ENCODE measurements around the gene RAP1GAP2. TPM values are rescaled to one million over a fixed set of nuclear protein-coding genes. Genes with fewer than 3 reads are reported as not detected.
A peak's percentile ranks its signal among the peaks of the same experiment; 100 is the strongest.

RAP1GAP2 gene
- total and polyA plus RNA-seq, 2 of the 8 experiments (the other 6 are each of a cell fraction or from before 2014, with no cell fraction given), result 24.0 to 63.8 TPM

GRCh38 chr17:3048727-3049471 lies 252.7 kb downstream of the RAP1GAP2 start:
- Histone ChIP-seq H3K23ac (ENCODE audit: insufficient read length) (no peak overlapping the region), H2BK12ac (ENCODE audit: low read depth, low read length) (no peak overlapping the region), H3K79me1 (ENCODE audit: low read depth, low read length) (no peaks in the 10 kb centered on the region), H4K5ac (ENCODE audit: insufficient read length, low read depth, low read length) (peak overlapping the region; percentile 84), H2AFZ (ENCODE audit: low read length) (peak overlapping the region; percentile 90), H2AK5ac (ENCODE audit: low read depth, low read length) (no peak overlapping the region), H3K9ac (replicated peaks in 1 of 4; ENCODE audit: extremely low read depth in 1 of 4, low read depth in 3 of 4, low read length in 3 of 4) (peak overlapping the region in 3 of 4 experiments; percentile 50 to 75 (median 72); a peak in 6 of 7 replicates), H3K4me3 (ENCODE audit: extremely low read depth in 1 of 4, insufficient read depth in 2 of 4, low read depth in 3 of 4, low read length in 4 of 4) (peak overlapping the region; percentile 50 to 77 (median 69)), H3K23me2 (ENCODE audit: low read depth, low read length) (no peaks in the 10 kb centered on the region), H4K91ac (replicated peaks; ENCODE audit: insufficient read length, low read length) (no peak overlapping the region), H2BK20ac (ENCODE audit: low read length) (no peak overlapping the region), H3K14ac (ENCODE audit: insufficient read length) (no peak overlapping the region), H3K27me3 (replicated peaks in 1 of 4; ENCODE audit: control insufficient read depth in 3 of 4, extremely low read depth in 1 of 4, insufficient read depth in 3 of 4, low read length in 3 of 4) (no peaks in the 10 kb centered on the region), H2BK120ac (replicated peaks; ENCODE audit: low read depth, low read length) (no peak overlapping the region), H3K27ac (ENCODE audit: low read depth, low read length) (peak overlapping the region; percentile 78), H3K36me3 (ENCODE audit: control insufficient read depth in 2 of 4, insufficient read depth in 4 of 4, low read length in 3 of 4) (no peaks in the 10 kb centered on the region), H2BK15ac (ENCODE audit: low read length) (0 out of 2 replicates have a peak overlapping the region, but pooled peaks have one; percentile 81), H3K9me3 (ENCODE audit: insufficient read depth in 2 of 2, low read depth in 1 of 2, low read length in 1 of 2) (peaks cover 5 to 6% of the 10 kb centered on the region in 2 experiments), H2BK5ac (ENCODE audit: low read depth, low read length) (peak overlapping the region; percentile 84), H3K56ac (replicated peaks; ENCODE audit: insufficient read length, low read depth, low read length) (peak overlapping the region; percentile 80), H3K79me2 (ENCODE audit: control insufficient read depth in 1 of 2, insufficient read depth in 2 of 2, low read length in 2 of 2) (no peaks in the 10 kb centered on the region), H3K4ac (replicated peaks; ENCODE audit: insufficient read length, low read depth, low read length) (no peak overlapping the region), H3K4me1 (replicated peaks in 1 of 4; ENCODE audit: control insufficient read depth in 3 of 4, insufficient read depth in 4 of 4, low read length in 3 of 4) (no peaks in the 10 kb centered on the region; a peak in 1 of 7 replicates), H3K4me2 (ENCODE audit: insufficient read depth in 1 of 2, low read depth in 2 of 2, low read length in 2 of 2) (peak overlapping the region; percentile 29 to 83), H3K18ac (ENCODE audit: extremely low read depth, low read length) (peak overlapping the region; percentile 27; the same call in 1 of the 2 replicates), H4K20me1 (replicated peaks in 1 of 2; ENCODE audit: control insufficient read depth in 1 of 2, insufficient read depth in 2 of 2, low read length in 2 of 2) (no peaks in the 10 kb centered on the region), H4K8ac (ENCODE audit: extremely low read depth, insufficient read depth, low read length) (peak overlapping the region; percentile 97)
- WGBS, 2 experiments (ENCODE audit: extremely low coverage in 1 of 2, insufficient coverage in 1 of 2, insufficient read length in 1 of 2, insufficient replicate concordance in 2 of 2, low coverage in 1 of 2, low lambda C conversion rate in 2 of 2, missing lambda C conversion rate in 1 of 2), result 5% methylated on average over 32 of the region's 50 CpGs; no CpG with 5 or more reads in 1 of the 2 experiments
- ChIA-PET POLR2A (ENCODE audit: partially characterized antibody) (interaction anchor here (0.9 to 1.3 kb wide), 2 partner anchors 17 to 323 kb away, joined by 3 read pairs; no protein-coding TSS in a partner anchor), CTCF (ENCODE audit: partially characterized antibody) (interaction anchor here (0.7 to 1.6 kb wide), 11 partner anchors 8 to 629 kb away, joined by 3 to 6 read pairs (median 3); no protein-coding TSS in a partner anchor)
- FAIRE-seq (peak; percentile 57), DNase-seq (ENCODE audit: low read depth in 1 of 2, low spot score in 2 of 2) (peak; percentile 96 to 97)
- TF ChIP-seq BACH1 (IDR thresholded peaks at IDR 0.05; ENCODE audit: low read length), result no peak
- TF ChIP-seq MAX (IDR thresholded peaks at IDR 0.05), result peak; percentile 85; the same call in 1 of the 2 replicates
- TF ChIP-seq SAP30 (IDR thresholded peaks at IDR 0.05; ENCODE audit: insufficient read depth, insufficient replicate concordance, low read length), result no peak
- TF ChIP-seq SIN3A (conservative IDR thresholded peaks at IDR 0.05 in 1 of 2, IDR thresholded peaks at IDR 0.05 in 1 of 2; ENCODE audit: low read depth in 1 of 2, low read length in 2 of 2), result 0 out of 4 replicates have a peak, but pooled peaks of 1 of the 2 experiments have one; percentile 27
- peak; percentile 94 for TF ChIP-seq KDM4A (IDR thresholded peaks at IDR 0.05; ENCODE audit: low read depth, low read length, severe bottlenecking)
